Karpas-422 (cell line): ENCODE data around the gene GALNT1. TPM values are rescaled to one million over a fixed set of nuclear protein-coding genes. Genes with fewer than 3 reads are reported as not detected.
"Not testable (repeated sequence)": the region's sequence is repeated elsewhere in the genome, so short reads cannot be mapped to it uniquely, and the experiment has no call there.

ENCODE experiments used
- DNase-seq: peaks from one replicate; pipeline ENCODE4 v3.0.0-alpha.2; 2015
- H2AFZ ChIP-seq: fragments of 200-600 bp; sonication (generic); 2 replicates; pipeline ENCODE4 v1.6.1; 2014; ENCODE audit warnings: antibody characterized with exemption, low read length, mixed read lengths
- H3K27ac ChIP-seq: fragments of 200-600 bp; sonication (generic); 2 replicates; pipeline ENCODE4 v1.5.1; 2014; ENCODE audit warnings: mild to moderate bottlenecking, low read length, moderate library complexity
- H3K27me3 ChIP-seq: fragments of 200-600 bp; sonication (generic); 2 replicates; pipeline ENCODE4 v1.6.1; 2014; ENCODE audit warnings: low read length, mixed read lengths
- H3K36me3 ChIP-seq: fragments of 200-600 bp; sonication (generic); 2 replicates; pipeline ENCODE4 v1.6.1; 2014; ENCODE audit warnings: low read length, mixed read lengths; ENCODE audit not compliant: insufficient read depth
- H3K4me1 ChIP-seq: fragments of 200-600 bp; sonication (generic); 2 replicates; pipeline ENCODE4 v1.6.1; 2014; ENCODE audit warnings: mild to moderate bottlenecking, low read length, mixed read lengths
- H3K4me2 ChIP-seq: fragments of 200-600 bp; sonication (generic); 2 replicates; pipeline ENCODE4 v1.6.1; 2014; ENCODE audit warnings: low read length, low read depth, mild to moderate bottlenecking; ENCODE audit not compliant: poor library complexity, severe bottlenecking
- H3K4me3 ChIP-seq: fragments of 200-600 bp; sonication (generic); 2 replicates; pipeline ENCODE4 v1.5.1; 2014; ENCODE audit warnings: mild to moderate bottlenecking, antibody characterized with exemption, low read length, mixed read lengths
- H3K79me2 ChIP-seq: fragments of 200-600 bp; sonication (generic); 2 replicates; pipeline ENCODE4 v1.6.1; 2014; ENCODE audit warnings: mild to moderate bottlenecking, low read length, mixed read lengths
- H3K9ac ChIP-seq: fragments of 200-600 bp; sonication (generic); 2 replicates; pipeline ENCODE4 v1.6.0; 2014; ENCODE audit warnings: low read length
- H3K9me2 ChIP-seq: fragments of 200-600 bp; sonication (generic), shearing (Covaris generic); replicated peaks from 2 replicates; pipeline ENCODE4 v1.6.0; 2014; ENCODE audit warnings: mild to moderate bottlenecking, low read length, moderate library complexity; ENCODE audit not compliant: insufficient read depth
- H3K9me3 ChIP-seq: fragments of 300-700, 200-600 bp; sonication (generic); 2 replicates; pipeline ENCODE4 v1.6.1; 2014; ENCODE audit warnings: low read length, mixed read lengths
- H4K20me1 ChIP-seq: fragments of 200-600 bp; sonication (generic); 2 replicates; pipeline ENCODE4 v1.6.1; 2014; ENCODE audit warnings: mild to moderate bottlenecking, antibody characterized with exemption, low read length, low read depth; ENCODE audit not compliant: insufficient read depth
- total RNA-seq: library from RNA; depleted of rRNA; stranded (reverse); fragments of >200 nt; shearing (Covaris generic); gene quantifications from 2 replicates; pipeline ENCODE4 v1.2.3, GENCODE V29; 2014; ENCODE audit warnings: low replicate concordance; rRNA removed

GALNT1 gene
- total RNA-seq, result 172 and 259 TPM in 2 replicates

DNA sequence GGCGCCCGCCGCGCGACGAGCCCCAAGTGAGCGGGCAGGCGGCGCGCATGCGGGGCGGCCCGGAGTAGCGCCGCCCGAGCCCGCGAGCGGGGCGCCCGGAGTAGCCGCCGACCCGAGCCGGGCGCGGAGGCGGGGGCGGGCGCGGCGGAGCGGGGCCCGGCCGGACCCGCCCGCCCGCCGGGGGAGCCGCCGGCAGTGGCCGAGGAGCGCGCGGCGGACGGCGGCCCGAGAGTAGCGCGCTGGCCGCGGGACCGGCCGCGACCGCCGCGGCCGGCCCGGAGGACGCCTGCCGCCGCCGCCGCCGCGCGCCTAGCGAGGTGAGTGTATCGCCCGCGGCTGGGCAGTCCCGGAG is at the start of gene GALNT1:
TSS of gene GALNT1 (plus strand) at position 195 of the 352 bp plus-strand sequence. CDS start 72,923 bp downstream, outside the sequence.
- Histone ChIP-seq H3K4me2 (peak within 1 kb of the TSS; percentile 99), H3K36me3 (peaks cover 28% of the 10 kb centered on the region), H3K9ac (peak within 1 kb of the TSS; percentile 96), H3K79me2 (peaks cover 48% of the 10 kb centered on the region), H3K27ac (peak within 1 kb of the TSS; percentile 93), H3K9me3 (peaks cover 2% of the 10 kb centered on the region), H3K9me2 (no peaks in the 10 kb centered on the region), H2AFZ (no peak within 1 kb of the TSS), H3K4me1 (peaks cover 39% of the 10 kb centered on the region), H3K27me3 (no peaks in the 10 kb centered on the region), H3K4me3 (peak within 1 kb of the TSS; percentile 98), H4K20me1 (peaks cover 20% of the 10 kb centered on the region; the same call in 1 of the 2 replicates)
- no peak for DNase-seq

DNA sequence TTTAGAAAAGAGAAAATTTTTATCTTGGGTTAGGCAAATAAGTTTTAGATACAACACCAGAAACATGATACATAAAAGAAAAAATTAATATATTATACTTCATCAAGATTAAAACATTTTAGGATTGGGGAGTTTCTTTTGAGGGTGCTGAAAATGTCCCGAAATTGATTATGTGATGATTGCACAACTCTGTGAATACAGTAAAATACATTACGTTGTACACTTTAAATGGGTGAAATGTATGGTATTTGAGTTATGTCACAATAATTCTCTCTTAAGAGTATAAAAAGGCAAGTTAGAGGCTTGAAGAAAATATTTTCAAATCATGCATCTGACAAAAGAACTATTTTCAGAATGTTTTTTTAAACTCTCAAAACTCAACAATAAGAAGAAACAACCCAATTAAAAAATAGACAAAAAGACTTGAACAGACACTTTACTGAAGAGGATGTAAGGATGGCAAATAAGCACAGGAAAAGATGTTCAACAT is 47.6 kb upstream of the GALNT1 start:
- Histone ChIP-seq H3K27ac (no peak overlapping the region), H3K4me2 (no peak overlapping the region), H3K27me3 (no peaks in the 10 kb centered on the region), H3K4me1 (no peaks in the 10 kb centered on the region), H4K20me1 (no peaks in the 10 kb centered on the region), H2AFZ (no peak overlapping the region), H3K79me2 (no peaks in the 10 kb centered on the region), H3K9me3 (no peaks in the 10 kb centered on the region), H3K4me3 (no peak overlapping the region), H3K9me2 (no peaks in the 10 kb centered on the region), H3K36me3 (no peaks in the 10 kb centered on the region), H3K9ac (no peak overlapping the region)
- DNase-seq, result no peak

DNA sequence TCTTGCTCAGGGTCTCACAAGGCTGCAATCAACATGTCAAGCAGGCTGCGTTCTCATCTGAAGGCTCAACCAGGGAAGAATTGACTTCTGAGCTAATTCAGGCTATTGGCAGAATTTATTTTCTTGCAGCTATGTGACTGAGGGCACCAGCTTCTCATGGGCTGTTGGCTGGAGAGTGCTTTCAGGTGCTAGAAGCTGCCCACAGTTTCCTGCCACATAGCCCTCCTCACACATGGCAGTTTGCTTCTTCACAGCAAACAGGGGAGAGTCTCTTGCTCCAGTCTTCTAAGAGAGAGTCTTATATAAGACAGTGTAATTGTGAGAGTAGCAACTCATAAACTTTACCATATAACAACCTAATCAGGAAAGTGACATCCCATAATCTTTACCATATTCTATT is 46.2 kb upstream of the GALNT1 start:
- no peaks in the 10 kb centered on the region for H3K9me2 ChIP-seq
- H2AFZ ChIP-seq, result no peak overlapping the region
- H3K4me3 ChIP-seq, result no peak overlapping the region
- H3K4me1 ChIP-seq, result no peaks in the 10 kb centered on the region
- no peak for DNase-seq
- no peaks in the 10 kb centered on the region for H3K79me2 ChIP-seq
- no peak overlapping the region for H3K4me2 ChIP-seq
- H3K36me3 ChIP-seq, result no peaks in the 10 kb centered on the region
- H3K9me3 ChIP-seq, result no peaks in the 10 kb centered on the region
- no peaks in the 10 kb centered on the region for H4K20me1 ChIP-seq
- H3K27me3 ChIP-seq, result no peaks in the 10 kb centered on the region
- H3K9ac ChIP-seq, result no peak overlapping the region
- no peak overlapping the region for H3K27ac ChIP-seq

DNA sequence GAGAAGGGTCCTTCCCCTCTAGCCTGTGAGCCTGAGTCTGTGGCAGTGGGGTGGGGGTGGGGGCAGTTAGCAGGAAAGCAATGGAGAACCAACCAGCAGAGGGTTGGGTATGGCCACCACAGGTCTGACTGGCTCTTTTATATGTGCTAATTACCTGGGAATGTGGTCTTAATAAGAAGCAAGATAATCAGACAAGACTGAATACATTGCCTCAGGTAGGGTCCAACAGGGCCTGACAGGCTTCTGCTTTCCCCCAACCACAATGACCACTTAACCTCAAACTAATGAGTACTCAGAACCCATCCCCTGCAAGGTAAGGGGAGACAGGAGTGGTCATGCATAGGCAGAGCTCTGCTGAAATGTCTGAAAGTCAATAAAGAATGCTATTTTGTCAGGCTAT is 39.2 kb upstream of the GALNT1 start:
- no peaks in the 10 kb centered on the region for H3K4me1 ChIP-seq
- no peaks in the 10 kb centered on the region for H3K9me2 ChIP-seq
- no peak overlapping the region for H2AFZ ChIP-seq
- H3K4me3 ChIP-seq, result no peak overlapping the region
- no peaks in the 10 kb centered on the region for H4K20me1 ChIP-seq
- no peaks in the 10 kb centered on the region for H3K79me2 ChIP-seq
- no peaks in the 10 kb centered on the region for H3K27me3 ChIP-seq
- H3K4me2 ChIP-seq, result no peak overlapping the region
- H3K9me3 ChIP-seq, result no peaks in the 10 kb centered on the region
- no peak for DNase-seq
- no peak overlapping the region for H3K9ac ChIP-seq
- H3K27ac ChIP-seq, result no peak overlapping the region
- no peaks in the 10 kb centered on the region for H3K36me3 ChIP-seq

DNA sequence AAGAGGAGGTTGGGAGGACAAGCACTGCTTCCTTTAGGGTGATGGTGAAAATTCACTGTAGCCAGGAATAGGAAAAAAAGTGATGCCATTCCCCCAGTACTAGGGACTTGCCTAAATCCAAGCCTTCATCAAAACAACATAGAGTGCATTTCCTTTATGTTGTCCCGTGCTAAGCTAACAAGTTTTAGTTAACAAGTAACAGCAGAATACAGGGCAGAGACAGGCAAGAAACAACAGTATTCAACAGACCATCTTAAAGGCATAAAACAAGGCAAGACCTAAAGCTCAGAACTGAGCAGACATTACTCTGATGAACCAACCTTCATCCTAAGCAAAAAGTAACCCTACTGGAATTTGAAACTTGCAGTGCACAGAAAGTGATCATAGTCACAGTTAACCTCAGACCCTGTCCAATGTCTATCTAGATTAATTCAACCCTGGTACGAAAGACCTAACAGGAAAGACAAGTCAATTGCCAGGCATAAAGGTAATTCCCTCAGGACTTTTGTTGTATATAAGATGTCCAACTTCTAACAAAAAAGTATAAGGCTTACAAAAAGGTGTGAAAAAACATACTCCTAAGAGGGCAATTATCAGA is 34.4 kb upstream of the GALNT1 start:
- Histone ChIP-seq H3K9me3 (no peaks in the 10 kb centered on the region), H3K4me3 (no peak overlapping the region), H3K4me2 (no peak overlapping the region), H4K20me1 (no peaks in the 10 kb centered on the region), H3K9me2 (no peaks in the 10 kb centered on the region), H3K27ac (no peak overlapping the region), H3K79me2 (no peaks in the 10 kb centered on the region), H3K27me3 (no peaks in the 10 kb centered on the region), H2AFZ (no peak overlapping the region), H3K36me3 (no peaks in the 10 kb centered on the region), H3K4me1 (peaks cover 9% of the 10 kb centered on the region), H3K9ac (no peak overlapping the region)
- no peak for DNase-seq

DNA sequence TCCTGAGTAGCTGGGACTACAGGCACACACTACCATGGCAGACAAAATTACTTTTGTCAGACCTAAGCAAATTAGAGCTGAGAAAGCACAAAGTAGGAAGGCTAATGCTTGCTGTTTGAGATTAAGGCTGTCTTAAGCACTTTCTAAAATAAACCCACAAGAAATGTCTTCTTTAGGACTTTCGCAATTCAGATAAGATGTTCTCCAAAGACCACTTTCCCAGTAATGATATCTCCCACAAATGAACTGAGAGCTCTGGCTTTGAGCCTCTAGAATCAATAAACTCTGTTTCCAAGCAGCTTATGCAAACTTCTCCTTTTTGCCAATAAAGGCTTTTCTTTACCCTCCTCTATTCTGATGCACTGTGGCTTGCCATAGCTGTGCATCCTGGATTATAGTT is 32.0 kb upstream of the GALNT1 start:
- Histone ChIP-seq H3K4me1 (peaks cover 9% of the 10 kb centered on the region), H3K4me2 (no peak overlapping the region), H4K20me1 (no peaks in the 10 kb centered on the region), H3K9me3 (no peaks in the 10 kb centered on the region), H3K27me3 (no peaks in the 10 kb centered on the region), H3K9me2 (no peaks in the 10 kb centered on the region), H3K36me3 (no peaks in the 10 kb centered on the region), H2AFZ (no peak overlapping the region), H3K4me3 (no peak overlapping the region), H3K9ac (no peak overlapping the region), H3K79me2 (no peaks in the 10 kb centered on the region), H3K27ac (no peak overlapping the region)
- no peak for DNase-seq

DNA sequence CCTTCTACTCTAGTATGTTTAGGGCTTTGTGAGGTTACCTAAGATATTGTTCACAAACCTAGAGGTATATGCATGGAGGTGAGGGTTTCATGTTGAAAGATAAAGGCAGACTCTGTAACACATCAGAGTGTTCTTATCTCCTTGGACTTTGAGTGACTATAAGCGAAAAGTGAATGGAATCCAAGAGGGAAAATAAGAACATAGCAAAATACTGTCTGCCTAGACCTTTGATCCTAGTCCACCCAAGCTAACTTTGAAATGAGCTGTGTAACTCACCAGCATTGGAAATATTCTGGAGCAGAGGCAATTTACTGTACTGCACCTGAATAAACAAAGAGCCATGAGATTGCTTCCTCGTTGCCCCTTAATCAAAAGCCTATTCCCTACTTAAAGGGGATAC is 28.2 kb upstream of the GALNT1 start:
- Histone ChIP-seq H3K4me2 (no peak overlapping the region), H4K20me1 (no peaks in the 10 kb centered on the region), H3K4me3 (no peak overlapping the region), H2AFZ (no peak overlapping the region), H3K27me3 (no peaks in the 10 kb centered on the region), H3K9ac (no peak overlapping the region), H3K4me1 (peaks cover 8% of the 10 kb centered on the region), H3K9me3 (no peaks in the 10 kb centered on the region), H3K36me3 (no peaks in the 10 kb centered on the region), H3K27ac (no peak overlapping the region), H3K79me2 (no peaks in the 10 kb centered on the region), H3K9me2 (no peaks in the 10 kb centered on the region)
- DNase-seq, result no peak

DNA sequence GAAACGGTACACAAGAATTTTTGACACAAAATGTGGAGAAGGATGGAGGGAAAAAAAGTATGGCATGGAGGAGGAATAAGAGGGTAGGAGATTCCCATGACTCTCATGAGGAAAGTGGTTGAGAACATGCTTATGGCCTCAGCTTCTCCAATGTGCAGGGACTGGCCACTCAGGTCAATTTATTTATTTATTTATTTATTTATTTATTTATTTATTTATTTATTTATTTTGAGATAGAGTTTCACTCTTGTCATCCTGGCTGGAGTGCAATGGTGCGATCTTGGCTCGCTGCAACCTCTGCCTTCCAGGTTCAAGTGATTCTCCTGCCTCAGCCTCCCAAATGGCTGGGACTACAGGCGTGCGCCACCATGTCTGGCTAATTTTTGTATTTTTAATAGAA is 26.0 kb upstream of the GALNT1 start:
- not testable (repeated sequence) for DNase-seq, H3K9me2 ChIP-seq

More for the DNA sequence above, 26.0 kb upstream of the GALNT1 start:
- H4K20me1 ChIP-seq, H3K27ac ChIP-seq, H3K9me3 ChIP-seq, H3K79me2 ChIP-seq, H3K4me3 ChIP-seq, H3K4me2 ChIP-seq, H3K27me3 ChIP-seq, H3K9ac ChIP-seq, H3K36me3 ChIP-seq, H2AFZ ChIP-seq, H3K4me1 ChIP-seq: not testable (repeated sequence)
